Adipocyte (in vitro differentiated cells): ENCODE data around the gene NFATC1.

Experiments used
- DNase-seq: peaks from one replicate; pipeline ENCODE4 v3.0.0-alpha.2; 2015; ENCODE audit warnings: low read depth
- H3K27me3 ChIP-seq: replicated peaks from 2 replicates; pipeline ENCODE4 v1.7.0; 2013; ENCODE audit warnings: mild to moderate bottlenecking, low read length, moderate library complexity; ENCODE audit not compliant: control insufficient read depth, insufficient read depth
- H3K36me3 ChIP-seq: 2 replicates; pipeline ENCODE4 v1.7.0; 2013; ENCODE audit warnings: low read length, mild to moderate bottlenecking, moderate library complexity; ENCODE audit not compliant: control insufficient read depth, insufficient read depth, severe bottlenecking
- H3K4me1 ChIP-seq: 2 replicates; pipeline ENCODE4 v1.7.0; 2013; ENCODE audit warnings: mild to moderate bottlenecking, low read length, moderate library complexity; ENCODE audit not compliant: control insufficient read depth, insufficient read depth
- H3K4me3 ChIP-seq: 2 replicates; pipeline ENCODE4 v1.7.0; 2013; ENCODE audit warnings: mild to moderate bottlenecking, low read length, moderate library complexity
- H3K9ac ChIP-seq: 2 replicates; pipeline ENCODE4 v1.7.0; 2013; ENCODE audit warnings: mild to moderate bottlenecking, low read length, moderate library complexity
- H3K9me3 ChIP-seq: 2 replicates; pipeline ENCODE4 v1.7.0; 2013; ENCODE audit warnings: mild to moderate bottlenecking, low read length, moderate library complexity; ENCODE audit not compliant: control insufficient read depth

NFATC1 gene

GRCh38 chr18:79515331-79515730, 119.6 kb downstream of the NFATC1 start:
- Histone ChIP-seq H3K4me1 (no peaks in the 10 kb centered on the region), H3K9me3 (no peaks in the 10 kb centered on the region), H3K36me3 (no peaks in the 10 kb centered on the region), H3K27me3 (no peaks in the 10 kb centered on the region), H3K4me3 (no peak overlapping the region), H3K9ac (no peak overlapping the region)
- DNase-seq, result no peak

- Histone ChIP-seq H3K4me1 (no peaks in the 10 kb centered on the region), H3K36me3 (no peaks in the 10 kb centered on the region)
- no peak for DNase-seq
Observed at GRCh38 chr18:79515944-79516351, 120.2 kb downstream of the NFATC1 start.

GRCh38 chr18:79516441-79516931, 120.8 kb downstream of the NFATC1 start:
- Histone ChIP-seq H3K36me3 (no peaks in the 10 kb centered on the region), H3K4me3 (no peak overlapping the region), H3K4me1 (no peaks in the 10 kb centered on the region), H3K27me3 (no peaks in the 10 kb centered on the region), H3K9me3 (no peaks in the 10 kb centered on the region), H3K9ac (no peak overlapping the region)
- DNase-seq, result no peak

More at GRCh38 chr18:79515944-79516351, 120.2 kb downstream of the NFATC1 start:
- Histone ChIP-seq H3K4me3 (no peak overlapping the region), H3K27me3 (no peaks in the 10 kb centered on the region), H3K9ac (no peak overlapping the region), H3K9me3 (no peaks in the 10 kb centered on the region)

GRCh38 chr18:79517341-79517740, 121.6 kb downstream of the NFATC1 start:
- H3K4me1 ChIP-seq, result no peaks in the 10 kb centered on the region
- DNase-seq, result no peak
- H3K9ac ChIP-seq, result no peak overlapping the region
- no peaks in the 10 kb centered on the region for H3K27me3 ChIP-seq
- no peaks in the 10 kb centered on the region for H3K9me3 ChIP-seq
- no peaks in the 10 kb centered on the region for H3K36me3 ChIP-seq
- H3K4me3 ChIP-seq, result no peak overlapping the region

GRCh38 chr18:79518028-79518682, 122.4 kb downstream of the NFATC1 start:
- Histone ChIP-seq H3K9ac (no peak overlapping the region), H3K4me3 (no peak overlapping the region), H3K9me3 (no peaks in the 10 kb centered on the region), H3K36me3 (no peaks in the 10 kb centered on the region), H3K27me3 (no peaks in the 10 kb centered on the region), H3K4me1 (no peaks in the 10 kb centered on the region)
- DNase-seq, result no peak

- H3K4me3 ChIP-seq, result no peak overlapping the region
- no peaks in the 10 kb centered on the region for H3K9me3 ChIP-seq
- no peaks in the 10 kb centered on the region for H3K27me3 ChIP-seq
- H3K36me3 ChIP-seq, result no peaks in the 10 kb centered on the region
- no peak overlapping the region for H3K9ac ChIP-seq
- H3K4me1 ChIP-seq, result no peaks in the 10 kb centered on the region
- no peak for DNase-seq
Observed at GRCh38 chr18:79518683-79519128, 123.0 kb downstream of the NFATC1 start.

- DNase-seq, result peak; percentile 26
- Histone ChIP-seq H3K4me1 (no peaks in the 10 kb centered on the region), H3K9ac (no peak overlapping the region), H3K27me3 (no peaks in the 10 kb centered on the region), H3K9me3 (no peaks in the 10 kb centered on the region), H3K36me3 (no peaks in the 10 kb centered on the region), H3K4me3 (no peak overlapping the region)
Observed at GRCh38 chr18:79519751-79520477, 124.2 kb downstream of the NFATC1 start.

- H3K9ac ChIP-seq, result no peak overlapping the region
- H3K4me1 ChIP-seq, result no peaks in the 10 kb centered on the region
- peaks cover 1% of the 10 kb centered on the region for H3K27me3 ChIP-seq
- no peaks in the 10 kb centered on the region for H3K36me3 ChIP-seq
- H3K4me3 ChIP-seq, result no peak overlapping the region
- H3K9me3 ChIP-seq, result no peaks in the 10 kb centered on the region
- no peak for DNase-seq
Observed at GRCh38 chr18:79520478-79521390, 125.0 kb downstream of the NFATC1 start.

GRCh38 chr18:79521416-79522205, 125.9 kb downstream of the NFATC1 start:
- Histone ChIP-seq H3K36me3 (no peaks in the 10 kb centered on the region), H3K9me3 (no peaks in the 10 kb centered on the region), H3K4me3 (no peak overlapping the region), H3K27me3 (peaks cover 4% of the 10 kb centered on the region), H3K9ac (no peak overlapping the region), H3K4me1 (no peaks in the 10 kb centered on the region)
- DNase-seq, result no peak

GRCh38 chr18:79522451-79523205, 126.9 kb downstream of the NFATC1 start:
- H3K9me3 ChIP-seq, result no peaks in the 10 kb centered on the region
- no peaks in the 10 kb centered on the region for H3K4me1 ChIP-seq
- H3K4me3 ChIP-seq, result no peak overlapping the region
- DNase-seq, result no peak
- H3K9ac ChIP-seq, result no peak overlapping the region
- peaks cover 4% of the 10 kb centered on the region for H3K27me3 ChIP-seq
- no peaks in the 10 kb centered on the region for H3K36me3 ChIP-seq
